GM12892 (cell line): ENCODE measurements around the gene FAM171A2.

Source experiments
- DNase-seq: peaks from one replicate; pipeline ENCODE4 v3.0.0; 2011; ENCODE audit not compliant: insufficient read length
- FAIRE-seq: peaks from 2 replicates; lab custom pipeline; 2011; peaks lifted over from hg19 to GRCh38; lab: Jason Lieb, UNC
- POLR2A ChIP-seq: IDR thresholded peaks from 2 replicates; pipeline ENCODE4 v1.6.1; 2011; ENCODE audit warnings: low read depth, low read length, control low read depth
- POLR2AphosphoS5 ChIP-seq: IDR thresholded peaks from 2 replicates; pipeline ENCODE4 v1.6.1; 2011; ENCODE audit warnings: low read depth, low read length, control low read depth
- TAF1 ChIP-seq: IDR thresholded peaks from 2 replicates; pipeline ENCODE4 v1.6.1; 2011; ENCODE audit warnings: low read depth, mild to moderate bottlenecking, control low read depth, low read length, borderline replicate concordance

The FAM171A2 gene

GRCh38 chr17:44315760-44316731 is 47.6 kb downstream of the FAM171A2 start:
- FAIRE-seq (no peak), DNase-seq (no peak)
- TF ChIP-seq POLR2AphosphoS5 (no peak), TAF1 (no peak), POLR2A (peak; percentile 18; the same call in 1 of the 2 replicates)

- peak; percentile 80 for DNase-seq
- TF ChIP-seq TAF1 (no peak), POLR2AphosphoS5 (no peak), POLR2A (no peak)
These were observed 48.6 kb downstream of the FAM171A2 start for GRCh38 chr17:44314869-44315661.

DNA sequence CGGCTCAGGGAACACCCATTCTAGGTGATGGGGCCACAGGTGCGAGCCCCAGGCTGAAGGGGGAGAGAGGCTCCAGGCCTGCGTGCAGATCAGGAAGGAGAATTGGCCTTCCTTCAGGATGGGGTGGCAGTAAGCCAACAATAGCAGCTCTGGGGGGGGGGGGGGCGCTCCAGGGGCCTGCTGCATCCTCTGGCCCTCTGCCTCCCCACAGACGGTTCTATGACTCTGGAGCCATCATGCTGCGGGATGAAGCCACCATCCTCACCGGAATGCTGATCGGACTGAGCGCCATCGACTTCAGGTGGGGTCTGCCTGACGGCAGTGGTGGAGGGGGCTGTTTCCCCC is 49.2 kb downstream of the FAM171A2 start:
- no peak for TF ChIP-seq POLR2AphosphoS5
- TF ChIP-seq POLR2A = no peak
- TF ChIP-seq TAF1 = no peak
- DNase-seq (no peak), FAIRE-seq (no peak)

More at GRCh38 chr17:44314869-44315661, 48.6 kb downstream of the FAM171A2 start:
- FAIRE-seq = no peak

DNA sequence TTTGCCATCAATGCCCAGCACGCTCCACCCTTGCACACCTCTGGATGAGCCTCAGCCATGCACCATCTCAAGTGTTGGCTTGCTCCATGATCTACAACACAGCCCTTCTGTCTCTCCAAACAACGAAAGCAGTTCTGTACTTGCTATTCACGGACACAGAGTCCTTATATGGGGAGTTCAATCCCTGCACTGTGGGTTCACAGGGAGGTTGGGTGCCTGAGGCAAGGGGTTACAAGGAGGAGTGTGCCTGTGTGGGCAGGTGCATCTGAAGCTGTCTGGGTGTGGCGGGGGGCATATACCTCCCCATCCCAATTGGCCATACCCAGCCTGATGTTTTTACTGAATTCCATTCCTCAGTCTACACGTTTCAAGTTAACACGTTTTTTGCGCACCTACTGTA is 49.6 kb downstream of the FAM171A2 start:
- no peak for DNase-seq
- FAIRE-seq = no peak
- no peak for TF ChIP-seq TAF1
- no peak for TF ChIP-seq POLR2A
- no peak for TF ChIP-seq POLR2AphosphoS5

- FAIRE-seq = no peak
- TF ChIP-seq TAF1 = no peak
- no peak for TF ChIP-seq POLR2AphosphoS5
- TF ChIP-seq POLR2A = no peak
- DNase-seq = no peak
These were observed 51.1 kb downstream of the FAM171A2 start for GRCh38 chr17:44312396-44313104.

GRCh38 chr17:44311562-44312181 is 52.0 kb downstream of the FAM171A2 start:
- DNase-seq (no peak), FAIRE-seq (no peak)
- TF ChIP-seq POLR2AphosphoS5 (no peak), TAF1 (no peak), POLR2A (no peak)

- TF ChIP-seq POLR2A (no peak), TAF1 (no peak), POLR2AphosphoS5 (no peak)
- no peak for FAIRE-seq
- DNase-seq = no peak
These were observed 52.9 kb downstream of the FAM171A2 start for GRCh38 chr17:44310609-44311376.

DNA sequence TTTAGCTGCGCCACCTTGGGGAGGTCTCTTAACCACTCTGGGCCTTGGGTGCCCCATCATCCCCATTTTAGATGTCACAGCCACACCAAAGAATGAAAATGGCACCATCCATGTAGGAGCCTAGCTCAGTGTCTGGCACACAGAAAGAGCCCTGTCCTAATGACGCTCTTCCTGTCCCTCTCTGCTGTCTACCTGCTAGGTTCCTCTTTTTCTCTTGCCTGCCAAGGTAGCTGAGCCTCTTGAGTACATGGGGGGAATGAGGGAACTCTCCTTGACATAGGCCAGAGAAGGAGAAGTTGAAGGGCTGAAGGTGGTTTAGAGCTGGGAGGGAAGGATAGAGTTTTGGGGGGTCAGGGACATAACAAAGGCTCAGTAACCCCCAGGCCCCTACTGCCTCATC is 53.5 kb downstream of the FAM171A2 start:
- DNase-seq = no peak
- TF ChIP-seq TAF1 (no peak), POLR2A (no peak), POLR2AphosphoS5 (no peak)
- FAIRE-seq = no peak

DNA sequence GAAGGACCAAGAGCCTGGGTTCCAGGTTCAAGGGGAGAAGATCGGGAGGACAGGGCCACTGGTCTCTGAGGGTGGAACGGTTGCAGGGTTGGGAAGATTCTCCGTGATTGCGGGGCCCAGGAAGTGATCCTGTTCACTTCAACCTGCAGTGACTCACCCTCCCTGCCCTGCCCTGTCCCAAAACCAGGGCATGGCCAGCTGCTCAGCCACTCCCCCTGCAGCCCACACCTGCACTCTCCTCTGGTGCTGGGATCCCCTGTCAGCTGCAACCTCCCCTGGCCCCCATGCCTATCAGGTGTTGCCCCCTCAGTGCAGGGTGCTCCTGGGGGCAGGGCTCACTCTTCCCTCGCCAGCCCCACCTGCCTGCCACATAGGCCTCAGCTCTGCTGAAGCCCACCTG is 54.2 kb downstream of the FAM171A2 start:
- FAIRE-seq (no peak), DNase-seq (no peak)
- TF ChIP-seq POLR2A (no peak), TAF1 (no peak), POLR2AphosphoS5 (no peak)

DNA sequence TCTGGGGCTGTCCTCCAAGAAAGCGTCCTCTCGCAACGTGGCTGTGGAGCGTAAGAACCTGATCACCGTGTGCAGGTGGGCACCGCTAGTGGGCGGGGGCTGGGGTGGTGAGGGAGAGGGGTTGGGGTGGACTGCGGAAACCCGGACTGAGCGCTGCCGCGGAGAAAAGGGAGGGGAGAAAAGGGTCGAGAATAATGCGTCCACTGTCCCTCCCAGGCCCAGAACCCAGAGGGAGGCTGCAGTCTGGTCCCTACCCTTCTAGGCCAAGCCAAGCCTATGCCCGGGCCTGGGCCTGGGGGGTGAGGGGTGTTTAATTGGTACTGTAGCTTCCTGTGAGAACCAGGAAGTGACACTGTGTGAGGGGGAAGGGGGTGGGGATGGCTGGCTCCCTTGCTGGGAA is 54.8 kb downstream of the FAM171A2 start:
- FAIRE-seq (no peak), DNase-seq (no peak)
- TF ChIP-seq POLR2A (no peak), TAF1 (no peak), POLR2AphosphoS5 (no peak)
